ENCODE results near the gene LDB3.

LDB3 gene

GRCh38 chr10:86651631-86652331 lies 16.5 kb upstream of the LDB3 start:
- DNase-seq = no peak

GRCh38 chr10:86652361-86653202 lies 15.7 kb upstream of the LDB3 start:
- peak; percentile 94 for DNase-seq

DNA sequence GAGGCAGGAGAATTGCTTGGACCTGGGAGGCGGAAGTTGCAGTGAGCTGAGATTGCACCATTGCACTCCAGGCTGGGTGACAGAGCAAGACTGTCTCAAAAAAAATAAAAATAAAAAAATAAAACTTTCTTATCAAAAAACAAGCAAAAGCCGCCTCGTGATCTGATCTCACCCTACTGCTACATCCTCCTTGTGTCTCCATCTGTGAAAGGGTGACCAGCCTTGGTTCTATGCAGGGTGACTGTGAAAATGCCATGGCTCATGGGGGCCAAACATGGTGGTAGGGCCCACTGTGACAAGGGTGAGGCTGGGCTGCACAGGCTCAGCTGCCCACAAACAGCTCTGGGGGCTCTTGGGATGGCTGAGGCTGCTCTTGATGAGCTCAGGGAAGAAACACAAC lies 14.9 kb upstream of the LDB3 start:
- DNase-seq = no peak

GRCh38 chr10:86653987-86654386 lies 14.3 kb upstream of the LDB3 start:
- DNase-seq = no peak

DNA sequence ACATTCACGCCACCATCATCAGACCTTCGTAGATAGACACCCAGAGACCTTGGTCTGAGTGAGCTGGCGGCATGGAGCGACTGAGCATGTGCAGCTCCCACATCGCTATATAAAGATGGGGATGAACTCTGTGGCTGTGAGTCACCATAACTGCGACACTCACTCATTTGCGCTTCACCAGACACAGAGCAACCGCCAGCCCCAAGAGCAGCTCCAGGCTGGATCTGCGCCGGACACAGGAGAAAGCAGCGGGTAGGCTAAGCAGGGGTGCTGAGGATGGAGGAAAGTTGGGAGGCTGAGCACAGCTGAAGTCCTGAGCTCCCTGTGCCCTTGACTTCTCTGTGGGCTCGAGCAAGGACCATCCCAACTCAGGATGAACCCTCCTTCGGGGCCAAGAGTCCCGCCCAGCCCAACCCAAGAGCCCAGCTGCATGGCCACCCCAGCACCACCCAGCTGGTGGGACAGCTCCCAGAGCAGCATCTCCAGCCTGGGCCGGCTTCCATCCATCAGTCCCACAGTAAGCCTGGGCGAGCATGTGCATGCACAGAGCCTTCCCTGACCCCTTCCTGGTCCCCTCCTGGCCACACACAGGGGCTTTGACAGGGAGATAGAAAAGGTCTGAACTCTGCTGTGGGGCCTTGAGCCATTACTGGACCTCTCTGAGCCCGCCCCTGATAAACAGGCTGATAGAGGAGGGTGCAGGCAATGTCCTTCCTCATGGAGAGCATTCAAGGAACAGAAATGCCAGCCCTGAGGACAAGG lies 13.7 kb upstream of the LDB3 start, which contains the start of gene OPN4:
Gene OPN4, plus strand, starts transcription at position 137 of the 762 bp plus-strand sequence. Its CDS starts 237 bp downstream, at position 374.
- no peak for DNase-seq

DNA sequence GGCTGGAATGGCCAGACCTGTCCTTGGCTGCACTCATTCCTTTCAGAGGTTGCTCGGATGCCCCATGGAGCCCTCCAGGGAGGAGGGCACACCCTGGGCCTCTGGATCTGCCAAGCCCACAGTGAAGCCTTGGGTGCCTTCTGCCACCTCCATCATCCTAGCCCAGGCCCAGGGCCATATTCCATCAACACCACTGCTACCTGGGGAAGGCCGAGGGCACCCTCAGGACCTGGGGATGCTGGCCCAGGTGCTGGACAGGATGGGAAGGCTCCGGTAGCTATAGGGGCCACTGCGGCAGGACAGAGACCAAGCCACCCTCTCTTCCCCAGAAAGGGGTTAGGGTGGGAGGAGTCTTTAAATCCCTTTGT lies 13.2 kb upstream of the LDB3 start:
- no peak for DNase-seq

- DNase-seq = no peak
Observed at GRCh38 chr10:86655596-86655995, 12.7 kb upstream of the LDB3 start.

- no peak for DNase-seq
Observed at GRCh38 chr10:86657011-86657395, 11.3 kb upstream of the LDB3 start.

DNA sequence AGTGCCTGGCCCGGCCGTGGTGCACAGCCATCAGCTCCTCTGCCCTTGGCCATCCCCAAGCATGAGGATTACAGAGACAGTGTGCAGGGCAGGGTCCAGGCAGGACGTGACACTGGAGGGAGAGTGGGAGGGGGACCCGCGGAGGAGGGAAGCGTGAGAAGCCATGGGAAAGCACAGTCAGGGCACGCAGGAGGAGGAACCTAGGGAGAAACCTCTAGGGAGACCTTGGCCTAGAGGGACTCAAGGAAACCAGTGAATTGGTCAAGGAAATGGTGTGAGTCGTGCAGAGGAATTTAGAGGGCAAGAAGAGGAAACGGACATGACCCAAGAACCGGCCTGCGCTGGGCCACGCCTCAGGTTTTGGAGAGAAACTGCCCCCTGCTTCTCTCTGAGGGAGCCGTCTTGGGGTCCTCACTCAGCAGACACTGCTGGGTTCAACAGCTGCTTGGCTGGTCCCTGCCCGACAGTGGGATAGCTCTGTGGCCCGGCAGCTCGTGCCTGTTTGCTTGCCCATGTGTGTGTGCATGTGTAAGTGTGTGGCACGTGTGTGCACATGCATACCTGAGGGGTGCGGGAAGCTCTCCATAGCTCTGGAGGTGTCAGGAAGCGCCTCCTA lies 10.8 kb upstream of the LDB3 start:
- DNase-seq = no peak

DNA sequence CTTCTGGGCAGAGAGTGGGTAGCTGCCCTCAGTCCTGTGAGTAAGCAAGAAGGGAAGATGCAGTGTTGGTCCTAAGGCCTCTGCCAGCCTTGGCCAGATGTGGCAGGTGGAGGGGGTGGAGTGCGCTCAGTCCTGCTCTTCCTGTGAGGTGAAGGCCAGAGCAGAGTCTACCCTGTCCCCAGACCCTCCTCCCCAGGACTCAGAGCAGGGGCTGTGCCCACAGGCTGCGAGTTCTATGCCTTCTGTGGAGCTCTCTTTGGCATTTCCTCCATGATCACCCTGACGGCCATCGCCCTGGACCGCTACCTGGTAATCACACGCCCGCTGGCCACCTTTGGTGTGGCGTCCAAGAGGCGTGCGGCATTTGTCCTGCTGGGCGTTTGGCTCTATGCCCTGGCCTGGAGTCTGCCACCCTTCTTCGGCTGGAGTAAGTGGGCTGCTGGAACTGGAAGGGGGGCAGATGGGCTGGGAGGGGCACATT lies 10.0 kb upstream of the LDB3 start:
- no peak for DNase-seq

GRCh38 chr10:86658751-86659150 lies 9.6 kb upstream of the LDB3 start:
- DNase-seq = no peak

GRCh38 chr10:86659161-86659691 lies 9.1 kb upstream of the LDB3 start:
- no peak for DNase-seq

DNA sequence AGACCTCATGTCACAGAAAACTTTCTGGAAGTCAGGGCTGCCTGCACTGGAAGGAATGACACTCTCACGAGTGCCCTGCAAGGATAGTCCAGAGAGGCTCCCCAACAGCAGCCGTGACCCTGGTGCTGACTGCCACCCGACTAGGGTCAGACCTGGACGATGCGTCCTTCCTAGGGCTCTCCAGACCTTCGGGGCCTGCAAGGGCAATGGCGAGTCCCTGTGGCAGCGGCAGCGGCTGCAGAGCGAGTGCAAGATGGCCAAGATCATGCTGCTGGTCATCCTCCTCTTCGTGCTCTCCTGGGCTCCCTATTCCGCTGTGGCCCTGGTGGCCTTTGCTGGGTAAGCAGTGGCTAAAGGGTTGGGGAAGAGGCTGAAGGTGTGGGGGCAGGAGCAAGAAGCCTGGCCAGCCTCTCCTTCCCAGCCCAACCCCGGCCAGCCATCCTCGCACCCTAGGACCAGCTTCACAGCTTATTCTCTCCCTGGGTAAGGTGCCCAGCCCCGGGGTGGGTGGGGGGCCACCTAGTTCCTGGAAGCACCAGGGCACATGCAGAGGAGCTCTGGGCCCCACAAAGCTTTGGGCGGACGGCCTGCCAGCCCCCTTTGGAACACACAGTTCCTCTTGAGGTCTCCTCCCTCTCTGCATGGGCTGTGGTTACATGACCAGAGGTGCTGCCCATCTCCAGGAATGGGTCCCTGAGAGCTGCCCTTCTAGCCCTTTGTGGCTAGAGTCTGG lies 8.4 kb upstream of the LDB3 start:
- DNase-seq = no peak

- DNase-seq = no peak
Observed at GRCh38 chr10:86661161-86662025, 6.9 kb upstream of the LDB3 start.

DNA sequence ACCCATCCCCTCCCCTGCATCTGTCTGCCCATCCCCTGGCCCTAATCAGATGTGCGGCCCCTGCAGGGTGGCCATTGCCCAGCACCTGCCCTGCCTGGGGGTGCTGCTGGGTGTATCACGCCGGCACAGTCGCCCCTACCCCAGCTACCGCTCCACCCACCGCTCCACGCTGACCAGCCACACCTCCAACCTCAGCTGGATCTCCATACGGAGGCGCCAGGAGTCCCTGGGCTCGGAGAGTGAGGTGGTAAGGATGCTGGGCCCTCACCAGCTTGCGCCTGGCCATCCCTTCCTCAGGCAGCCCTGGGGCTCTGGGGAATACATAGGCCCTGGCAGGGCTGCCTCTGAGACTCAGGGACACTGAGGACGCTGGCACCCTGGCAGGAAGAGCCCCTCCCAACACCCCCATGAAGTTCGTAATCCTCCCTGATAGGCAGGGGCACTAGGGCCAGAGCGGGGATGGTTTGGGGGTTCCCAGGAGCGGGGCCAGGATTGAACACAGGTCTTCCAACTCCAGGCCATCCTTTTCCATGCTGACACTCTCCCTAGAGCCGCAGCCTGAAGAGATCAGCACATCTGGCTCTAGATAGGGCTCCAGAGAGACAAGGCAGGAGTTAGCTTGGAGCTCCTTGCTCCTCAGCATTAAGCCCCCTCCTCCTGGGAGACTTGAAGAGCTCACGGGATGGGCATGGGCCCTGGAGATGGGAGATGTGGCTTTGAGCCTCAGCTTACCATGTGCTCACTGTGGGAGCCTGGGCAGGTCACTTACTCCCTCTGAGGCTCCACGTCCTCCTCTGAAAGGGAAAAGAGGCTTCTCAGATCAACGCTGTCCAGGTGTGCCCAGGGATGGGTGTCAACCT lies 5.9 kb upstream of the LDB3 start:
- DNase-seq = no peak

DNA sequence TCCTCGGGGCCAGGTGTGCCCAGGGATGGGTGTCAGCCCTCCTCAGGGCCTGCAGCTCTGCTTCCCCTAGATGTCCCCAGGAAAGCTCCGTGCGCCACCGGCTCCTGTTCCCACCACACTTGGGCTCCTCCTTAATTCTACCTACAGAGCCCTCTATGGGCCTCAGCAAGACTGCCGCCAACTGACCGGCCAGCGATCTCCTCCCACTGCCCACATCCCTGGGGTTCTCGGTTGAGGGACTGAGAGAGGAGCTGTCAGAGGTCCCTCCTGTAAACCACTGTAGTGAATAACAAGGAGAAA lies 5.3 kb upstream of the LDB3 start:
- no peak for DNase-seq

GRCh38 chr10:86663576-86664339 lies 4.6 kb upstream of the LDB3 start:
- no peak for DNase-seq

GRCh38 chr10:86664341-86665217 lies 3.7 kb upstream of the LDB3 start:
- DNase-seq = no peak

Data from NCI-H1092 treated with DMSO at 0.1 percent for 48 hours (cell line).